Panc1 (cell line): Measurements from ENCODE around the gene AFF3. TPM values are rescaled to one million over a fixed set of nuclear protein-coding genes. Genes with fewer than 3 reads are reported as not detected.

Source experiments
- ATAC-seq: fragments of 200-7000 bp; cut with Tn5 transposase; 2 replicates; pipeline ENCODE4 v1.9.1; 2020; ENCODE audit warnings: mild to moderate bottlenecking, moderate library complexity
- BruUV-seq: library from RNA; stranded (reverse); fragments of 400-500 nt; replicated peaks from 2 replicates; lab custom pipeline; 2021; lab: Mats Ljungman, UMichigan
- CTCF ChIA-PET: fragments of 300-600 bp; sonication (Branson Sonifier 250); formaldehyde crosslinking; loops from one replicate; lab custom pipeline; 2022; ENCODE audit warnings: antibody characterized with exemption; lab: Charles Lee
- POLR2A ChIA-PET: fragments of 300-600 bp; sonication (Branson Sonifier 250); formaldehyde crosslinking; loops from one replicate; lab custom pipeline; 2022; ENCODE audit warnings: antibody characterized with exemption; lab: Charles Lee
- DNase-seq: peaks from one replicate; pipeline ENCODE4 v3.0.0-alpha.2; 2010; ENCODE audit warnings: low read depth, low spot score
- H3K27ac ChIP-seq: 2 replicates; pipeline ENCODE4 v1.5.1; 2011; ENCODE audit warnings: mild to moderate bottlenecking, low read length, inconsistent platforms
- H3K27me3 ChIP-seq: fragments of 200-500 bp; sonication (Bioruptor generic); 2 replicates; pipeline ENCODE4 v1.6.0; 2014; ENCODE audit warnings: low read length, inconsistent platforms; ENCODE audit not compliant: control insufficient read depth, insufficient read depth
- H3K36me3 ChIP-seq: fragments of 200-500 bp; sonication (Bioruptor generic); 2 replicates; pipeline ENCODE4 v1.5.1; 2014; ENCODE audit warnings: inconsistent platforms, mild to moderate bottlenecking, low read length, moderate library complexity; ENCODE audit not compliant: control insufficient read depth, insufficient read depth
- H3K4me1 ChIP-seq: 2 replicates; pipeline ENCODE4 v1.5.1; 2011; ENCODE audit warnings: inconsistent platforms, mild to moderate bottlenecking, low read length, moderate library complexity; ENCODE audit not compliant: control insufficient read depth, insufficient read depth
- H3K4me3 ChIP-seq, 2 experiments: 2 replicates each; pipeline ENCODE4 v1.5.1; 2011 to 2012; ENCODE audit warnings: low read depth in 2 of 2, low read length in 2 of 2, mild to moderate bottlenecking in 2 of 2, inconsistent platforms in 1 of 2, moderate library complexity in 1 of 2
- H3K9me3 ChIP-seq: fragments of 200-500 bp; sonication (Bioruptor generic); 2 replicates; pipeline ENCODE4 v1.5.1; 2014; ENCODE audit warnings: low read depth, mild to moderate bottlenecking, inconsistent platforms, low read length, moderate library complexity; ENCODE audit not compliant: control insufficient read depth, insufficient read depth
- POLR2AphosphoS5 ChIP-seq: IDR thresholded peaks from 2 replicates; pipeline ENCODE4 v1.6.1; 2012; ENCODE audit warnings: mild to moderate bottlenecking, low read depth, low read length, moderate library complexity
- SIN3A ChIP-seq: IDR thresholded peaks from 2 replicates; pipeline ENCODE4 v1.6.1; 2012; ENCODE audit warnings: low read depth, mild to moderate bottlenecking, low read length, moderate library complexity, borderline replicate concordance; ENCODE audit not compliant: insufficient read depth
- TCF7L2 ChIP-seq: IDR thresholded peaks from 2 replicates; pipeline ENCODE4 v1.6.1; 2011; ENCODE audit warnings: mild to moderate bottlenecking, low read depth, low read length, inconsistent platforms
- in situ Hi-C: cut with HindIII; loops from 2 replicates; pipeline ENCODE4 v1.10.0; 2016; ENCODE audit warnings: low sequenced_read_pairs, low pct_unique_long_range_greater_than_20kb
- intact Hi-C: fragments of 100-400 bp; cut with micrococcal nuclease; formaldehyde crosslinking; loops from one replicate; pipeline ENCODE4 v1.10.0; 2022; ENCODE audit not compliant: unreplicated experiment
- total RNA-seq: library from RNA; stranded (reverse); gene quantifications from one replicate; pipeline ENCODE4 v1.2.1, GENCODE V29; 2021; ENCODE audit not compliant: unreplicated experiment
- TF ChIP-seq, protein P1 (sequence below), 2 experiments: IDR thresholded peaks; 2 replicates each; pipeline ENCODE4 v1.6.1; 2011 to 2012; ENCODE audit warnings: low read depth in 2 of 2, control low read depth in 1 of 2, low read length in 1 of 2, mild to moderate bottlenecking in 1 of 2, moderate library complexity in 1 of 2; ENCODE audit not compliant: insufficient read depth in 1 of 2
- TF ChIP-seq, protein P2 (sequence below): fragments of 450-650 bp; IDR thresholded peaks from 2 replicates; pipeline ENCODE4 v1.5.1; 2017; ENCODE audit warnings: mild to moderate bottlenecking

Gene AFF3
- total RNA-seq, 1 experiment from 2014 or later = 2.2 TPM

DNA sequence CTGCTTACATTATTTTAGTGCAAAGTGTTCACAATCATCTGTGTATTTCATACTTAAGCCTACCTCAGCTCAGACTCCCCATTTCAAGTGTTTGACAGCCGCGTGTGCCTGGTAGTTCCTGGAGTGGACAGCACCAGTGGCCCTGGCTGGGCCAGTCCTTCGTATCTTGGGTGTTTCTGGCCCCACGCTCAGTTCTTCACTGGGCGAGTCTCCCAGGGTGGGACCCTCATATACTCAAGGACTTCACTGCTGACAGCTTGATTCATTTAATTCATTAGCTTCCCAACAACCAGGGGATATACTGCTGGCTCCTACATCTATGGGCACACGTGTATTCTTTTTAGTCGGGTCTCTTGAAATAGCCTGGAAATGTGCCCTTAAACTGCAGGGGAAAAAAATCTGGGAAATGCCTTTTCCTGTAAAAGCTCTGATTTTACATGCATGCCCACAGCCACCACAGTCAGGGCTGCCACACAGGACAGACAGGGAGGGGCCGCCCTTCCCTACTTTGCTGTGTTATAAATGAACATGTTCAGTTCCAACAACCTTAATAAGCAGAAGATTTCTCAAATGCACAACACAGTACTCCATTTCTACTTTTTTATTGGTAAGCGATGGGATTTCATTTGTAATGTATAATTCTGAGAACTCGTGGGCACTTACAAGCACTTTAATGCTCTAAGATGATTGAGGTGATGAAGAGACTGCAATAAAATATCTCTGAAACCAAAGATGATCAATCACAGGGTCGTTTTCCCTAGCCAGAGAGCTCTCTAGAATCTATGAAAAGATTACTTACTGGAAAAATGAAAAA lies 447.1 kb downstream of the AFF3 start:
- POLR2A ChIA-PET = no interaction called here

DNA sequence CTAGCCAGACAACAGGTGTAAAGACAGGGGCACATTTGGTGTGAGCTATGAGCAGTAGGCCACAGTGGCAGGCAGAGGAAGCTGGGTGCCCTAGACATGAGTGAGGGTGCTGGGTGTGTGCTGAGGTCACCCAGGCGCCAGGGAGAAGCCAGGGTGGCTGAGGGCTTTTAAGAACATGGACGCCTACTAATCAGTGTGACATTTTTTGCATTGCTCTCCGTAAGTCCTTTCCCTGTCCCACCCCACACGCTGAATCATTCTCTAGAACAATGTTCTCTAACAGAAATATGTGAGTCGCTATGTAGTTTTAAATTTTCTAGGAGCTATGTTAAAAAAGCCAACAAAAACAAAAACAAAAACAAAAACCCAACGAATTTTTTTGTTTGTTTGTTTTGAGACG lies 448.1 kb downstream of the AFF3 start:
- H3K36me3 ChIP-seq = no peaks in the 10 kb centered on the region
- H3K27me3 ChIP-seq = no peaks in the 10 kb centered on the region; the same call in 1 of the 2 replicates
- no peaks in the 10 kb centered on the region for H3K4me1 ChIP-seq
- no peak for DNase-seq
- BruUV-seq = no TSS peak
- no peak overlapping the region for H3K4me3 ChIP-seq
- in situ Hi-C loops (no loop called here), intact Hi-C loops (no loop called here)
- no peaks in the 10 kb centered on the region for H3K9me3 ChIP-seq
- H3K27ac ChIP-seq = no peak overlapping the region
- ChIA-PET CTCF (no interaction called here), POLR2A (no interaction called here)
- no peak for ATAC-seq
- no peak for TF ChIP-seq TCF7L2
- TF ChIP-seq, protein P1, sequence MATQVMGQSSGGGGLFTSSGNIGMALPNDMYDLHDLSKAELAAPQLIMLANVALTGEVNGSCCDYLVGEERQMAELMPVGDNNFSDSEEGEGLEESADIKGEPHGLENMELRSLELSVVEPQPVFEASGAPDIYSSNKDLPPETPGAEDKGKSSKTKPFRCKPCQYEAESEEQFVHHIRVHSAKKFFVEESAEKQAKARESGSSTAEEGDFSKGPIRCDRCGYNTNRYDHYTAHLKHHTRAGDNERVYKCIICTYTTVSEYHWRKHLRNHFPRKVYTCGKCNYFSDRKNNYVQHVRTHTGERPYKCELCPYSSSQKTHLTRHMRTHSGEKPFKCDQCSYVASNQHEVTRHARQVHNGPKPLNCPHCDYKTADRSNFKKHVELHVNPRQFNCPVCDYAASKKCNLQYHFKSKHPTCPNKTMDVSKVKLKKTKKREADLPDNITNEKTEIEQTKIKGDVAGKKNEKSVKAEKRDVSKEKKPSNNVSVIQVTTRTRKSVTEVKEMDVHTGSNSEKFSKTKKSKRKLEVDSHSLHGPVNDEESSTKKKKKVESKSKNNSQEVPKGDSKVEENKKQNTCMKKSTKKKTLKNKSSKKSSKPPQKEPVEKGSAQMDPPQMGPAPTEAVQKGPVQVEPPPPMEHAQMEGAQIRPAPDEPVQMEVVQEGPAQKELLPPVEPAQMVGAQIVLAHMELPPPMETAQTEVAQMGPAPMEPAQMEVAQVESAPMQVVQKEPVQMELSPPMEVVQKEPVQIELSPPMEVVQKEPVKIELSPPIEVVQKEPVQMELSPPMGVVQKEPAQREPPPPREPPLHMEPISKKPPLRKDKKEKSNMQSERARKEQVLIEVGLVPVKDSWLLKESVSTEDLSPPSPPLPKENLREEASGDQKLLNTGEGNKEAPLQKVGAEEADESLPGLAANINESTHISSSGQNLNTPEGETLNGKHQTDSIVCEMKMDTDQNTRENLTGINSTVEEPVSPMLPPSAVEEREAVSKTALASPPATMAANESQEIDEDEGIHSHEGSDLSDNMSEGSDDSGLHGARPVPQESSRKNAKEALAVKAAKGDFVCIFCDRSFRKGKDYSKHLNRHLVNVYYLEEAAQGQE (IDR thresholded peaks at IDR 0.05; ENCODE audit: insufficient read depth in 1 of 2, low read depth in 2 of 2, low read length in 1 of 2) = no peak
- TF ChIP-seq, protein P2, sequence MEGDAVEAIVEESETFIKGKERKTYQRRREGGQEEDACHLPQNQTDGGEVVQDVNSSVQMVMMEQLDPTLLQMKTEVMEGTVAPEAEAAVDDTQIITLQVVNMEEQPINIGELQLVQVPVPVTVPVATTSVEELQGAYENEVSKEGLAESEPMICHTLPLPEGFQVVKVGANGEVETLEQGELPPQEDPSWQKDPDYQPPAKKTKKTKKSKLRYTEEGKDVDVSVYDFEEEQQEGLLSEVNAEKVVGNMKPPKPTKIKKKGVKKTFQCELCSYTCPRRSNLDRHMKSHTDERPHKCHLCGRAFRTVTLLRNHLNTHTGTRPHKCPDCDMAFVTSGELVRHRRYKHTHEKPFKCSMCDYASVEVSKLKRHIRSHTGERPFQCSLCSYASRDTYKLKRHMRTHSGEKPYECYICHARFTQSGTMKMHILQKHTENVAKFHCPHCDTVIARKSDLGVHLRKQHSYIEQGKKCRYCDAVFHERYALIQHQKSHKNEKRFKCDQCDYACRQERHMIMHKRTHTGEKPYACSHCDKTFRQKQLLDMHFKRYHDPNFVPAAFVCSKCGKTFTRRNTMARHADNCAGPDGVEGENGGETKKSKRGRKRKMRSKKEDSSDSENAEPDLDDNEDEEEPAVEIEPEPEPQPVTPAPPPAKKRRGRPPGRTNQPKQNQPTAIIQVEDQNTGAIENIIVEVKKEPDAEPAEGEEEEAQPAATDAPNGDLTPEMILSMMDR = no peak
- no peak for TF ChIP-seq SIN3A
- no peak for TF ChIP-seq POLR2AphosphoS5

More for the DNA sequence above, 447.1 kb downstream of the AFF3 start:
- H3K4me1 ChIP-seq = no peaks in the 10 kb centered on the region
- BruUV-seq = no TSS peak
- in situ Hi-C loops = no loop called here
- no peaks in the 10 kb centered on the region for H3K9me3 ChIP-seq
- ATAC-seq = no peak
- H3K36me3 ChIP-seq = no peaks in the 10 kb centered on the region
- TF ChIP-seq POLR2AphosphoS5 = no peak
- H3K27ac ChIP-seq = no peak overlapping the region
- H3K4me3 ChIP-seq = no peak overlapping the region
- CTCF ChIA-PET = no interaction called here
- no peaks in the 10 kb centered on the region; the same call in 1 of the 2 replicates for H3K27me3 ChIP-seq
- DNase-seq = no peak
- intact Hi-C loops = no loop called here

DNA sequence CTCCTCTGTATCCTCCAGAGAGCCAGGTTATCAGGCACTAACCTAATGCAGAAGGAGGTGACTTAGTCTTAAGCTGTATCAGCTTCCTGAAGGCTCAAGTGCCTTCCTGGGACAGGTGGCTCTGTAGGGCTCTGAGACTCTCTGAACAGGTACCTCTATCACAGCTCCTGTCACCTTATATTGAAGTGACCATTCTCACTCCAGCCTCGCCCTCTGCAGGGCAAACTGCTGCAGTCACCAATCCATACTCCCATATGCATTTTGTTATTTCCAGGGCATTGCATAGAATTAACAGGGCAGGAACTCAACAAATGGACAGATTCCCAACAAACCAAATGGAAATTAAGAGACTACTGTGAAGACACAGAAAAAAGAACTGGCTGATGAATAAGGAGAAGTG lies 449.6 kb downstream of the AFF3 start:
- Histone ChIP-seq H3K27me3 (no peaks in the 10 kb centered on the region; the same call in 1 of the 2 replicates), H3K27ac (no peak overlapping the region), H3K4me1 (no peaks in the 10 kb centered on the region), H3K4me3 (no peak overlapping the region), H3K9me3 (no peaks in the 10 kb centered on the region), H3K36me3 (no peaks in the 10 kb centered on the region)
- intact Hi-C loops = no loop called here
- no TSS peak for BruUV-seq
- POLR2A ChIA-PET = no interaction called here
- no peak for DNase-seq
- TF ChIP-seq POLR2AphosphoS5 (no peak), SIN3A (no peak), TCF7L2 (no peak)
- TF ChIP-seq, protein P1 (IDR thresholded peaks at IDR 0.05; ENCODE audit: insufficient read depth in 1 of 2, low read depth in 2 of 2, low read length in 1 of 2) = no peak
- TF ChIP-seq, protein P2 = no peak; the same call in 1 of the 2 replicates
- CTCF ChIA-PET = no interaction called here
- in situ Hi-C loops = no loop called here
- no peak for ATAC-seq
